GM18868 (cell line): ENCODE data around the gene PLEKHA5.
"Not testable (repeated sequence)": the region's sequence is repeated elsewhere in the genome, so short reads cannot be mapped to it uniquely, and the experiment has no call there.

Experiments
- ATAC-seq: cut with Tn5 transposase; IDR thresholded peaks from one replicate; pipeline ENCODE4 v1.9.1; 2021; ENCODE audit warnings: mild to moderate bottlenecking, moderate library complexity; ENCODE audit not compliant: unreplicated experiment

The PLEKHA5 gene

DNA sequence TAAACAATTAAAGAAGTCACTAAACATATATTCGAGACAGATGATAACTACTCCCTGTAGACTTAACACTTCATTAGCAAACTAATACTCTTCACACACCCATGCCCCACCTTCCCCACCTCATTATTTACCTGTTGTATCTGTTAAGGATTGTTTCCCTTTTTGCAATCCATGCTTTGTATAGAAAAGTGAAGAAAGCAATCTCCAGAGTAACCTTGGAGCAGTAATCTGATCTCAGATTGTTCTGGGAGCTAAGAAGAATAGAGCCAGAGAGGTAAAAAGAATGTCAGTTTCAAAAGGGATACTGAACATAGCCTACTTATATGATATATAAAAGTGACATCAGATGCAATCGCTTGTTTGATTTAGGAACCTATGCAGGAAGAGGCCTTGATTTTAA is 37.4 kb downstream of the PLEKHA5 start:
- no peak for ATAC-seq

DNA sequence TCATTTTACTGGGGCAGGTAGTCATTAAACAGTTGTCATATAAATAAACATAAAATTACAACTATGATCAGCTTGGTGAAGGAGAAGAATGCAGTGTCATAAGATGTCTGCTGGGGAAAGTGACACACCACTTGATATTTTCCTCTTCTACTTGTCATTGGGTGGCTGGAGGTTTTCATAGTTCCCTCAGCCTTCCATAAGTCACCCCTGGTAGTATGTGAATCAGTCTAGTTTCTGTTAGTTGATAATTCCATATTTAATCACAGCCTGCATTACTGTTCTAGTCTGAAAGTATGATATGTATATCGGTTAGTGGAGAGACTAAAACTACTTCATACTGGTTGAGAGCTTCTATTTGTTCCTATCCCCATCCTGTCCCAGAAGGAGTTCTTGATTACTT is 38.2 kb downstream of the PLEKHA5 start:
- ATAC-seq: no peak

DNA sequence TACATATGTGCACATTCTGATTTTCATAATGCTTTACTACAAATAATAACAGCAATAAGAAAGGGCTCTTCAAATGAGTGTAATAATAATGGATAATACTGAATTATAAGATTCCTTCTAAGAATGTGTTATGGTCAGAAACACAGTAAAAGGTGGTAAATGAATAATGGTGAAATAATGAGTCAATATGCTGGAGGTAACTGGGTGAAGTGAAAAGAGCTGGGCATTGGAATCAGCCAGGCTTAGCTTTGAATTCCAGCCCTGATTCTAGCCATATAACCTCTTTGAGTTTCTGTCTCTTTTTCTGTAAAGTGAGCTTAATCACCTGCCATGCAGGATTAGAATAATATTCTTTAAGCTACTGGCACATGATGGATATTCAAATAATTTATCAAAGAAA is 39.1 kb downstream of the PLEKHA5 start:
- ATAC-seq: no peak

DNA sequence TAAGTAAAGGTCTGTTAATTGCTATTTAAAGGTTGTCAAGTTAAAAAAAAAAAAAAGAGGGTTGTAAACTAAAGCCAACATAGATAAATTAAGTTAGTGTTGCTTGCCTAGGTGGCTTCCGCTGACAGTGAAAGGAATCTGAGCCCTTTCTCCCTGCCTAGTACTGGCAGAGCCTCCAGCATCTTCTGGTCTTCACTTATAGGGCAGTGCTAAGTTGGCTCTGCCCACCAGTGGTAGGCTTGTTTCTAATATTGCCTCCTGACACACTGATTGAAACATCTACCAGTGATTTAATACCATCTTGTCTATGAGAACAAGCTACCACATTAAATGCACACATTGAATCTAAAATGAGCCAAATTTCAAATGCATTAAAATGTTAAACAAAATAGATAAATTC is 39.7 kb downstream of the PLEKHA5 start:
- no peak for ATAC-seq

- not testable (repeated sequence) for ATAC-seq
These were observed 40.8 kb downstream of the PLEKHA5 start for GRCh38 chr12:19170286-19170685.

GRCh38 chr12:19171731-19172130 is 42.2 kb downstream of the PLEKHA5 start:
- ATAC-seq: no peak

GRCh38 chr12:19177754-19178153 is 48.2 kb downstream of the PLEKHA5 start:
- no peak for ATAC-seq

DNA sequence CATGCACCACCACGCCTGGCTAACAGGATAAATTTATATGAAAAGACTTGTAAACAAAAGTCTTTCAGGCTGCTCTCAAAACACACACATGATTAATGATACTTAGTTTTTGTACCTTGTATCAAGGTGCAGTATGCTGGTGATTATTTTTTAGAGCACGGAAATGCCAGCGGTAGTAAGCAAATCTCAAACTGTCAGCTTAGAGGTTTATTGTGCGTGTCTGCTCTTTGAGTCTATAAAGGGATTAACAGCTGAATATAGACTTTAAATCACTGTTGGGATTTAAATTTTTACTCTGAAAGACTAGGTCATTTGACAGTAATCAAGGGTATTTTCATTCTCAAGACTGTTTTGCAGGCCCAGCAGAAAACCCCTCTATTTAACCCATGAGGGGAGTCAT is 50.5 kb downstream of the PLEKHA5 start:
- ATAC-seq: no peak

- ATAC-seq: no peak
These were observed 52.3 kb downstream of the PLEKHA5 start for GRCh38 chr12:19181666-19182426.

- ATAC-seq: no peak
These were observed 53.7 kb downstream of the PLEKHA5 start for GRCh38 chr12:19183121-19183838.

GRCh38 chr12:19185262-19185929 is 55.9 kb downstream of the PLEKHA5 start:
- no peak for ATAC-seq

- peak; percentile 59 for ATAC-seq
These were observed 57.5 kb downstream of the PLEKHA5 start for GRCh38 chr12:19186722-19187661.

GRCh38 chr12:19189522-19189921 is 60.0 kb downstream of the PLEKHA5 start:
- ATAC-seq: no peak

- no peak for ATAC-seq
These were observed 60.9 kb downstream of the PLEKHA5 start for GRCh38 chr12:19190292-19191031.

GRCh38 chr12:19191089-19191488 is 61.6 kb downstream of the PLEKHA5 start:
- ATAC-seq: no peak

- ATAC-seq: no peak
These were observed 62.0 kb downstream of the PLEKHA5 start for GRCh38 chr12:19191563-19191962.

GRCh38 chr12:19192710-19193109 is 63.2 kb downstream of the PLEKHA5 start:
- ATAC-seq: no peak

DNA sequence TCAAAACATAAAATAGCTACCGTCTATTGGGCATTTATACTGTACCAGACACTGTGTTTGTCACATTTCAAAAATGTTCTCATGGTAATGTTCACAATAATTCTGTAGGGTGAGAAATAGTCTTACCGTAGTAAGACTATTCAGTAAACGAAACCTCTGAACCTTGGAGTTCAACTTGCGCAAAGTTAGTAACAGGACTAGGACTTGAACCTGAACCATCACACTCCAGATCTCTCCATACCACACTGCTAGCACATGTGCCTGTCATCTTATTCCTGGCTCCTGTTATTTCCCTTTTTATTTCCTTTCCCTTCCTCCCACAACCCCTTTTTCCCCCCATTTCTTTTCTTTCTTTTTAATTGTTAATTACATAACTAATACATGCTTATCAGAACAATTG is 65.4 kb downstream of the PLEKHA5 start:
- ATAC-seq: no peak

GRCh38 chr12:19196959-19197630 is 67.6 kb downstream of the PLEKHA5 start:
- no peak for ATAC-seq

DNA sequence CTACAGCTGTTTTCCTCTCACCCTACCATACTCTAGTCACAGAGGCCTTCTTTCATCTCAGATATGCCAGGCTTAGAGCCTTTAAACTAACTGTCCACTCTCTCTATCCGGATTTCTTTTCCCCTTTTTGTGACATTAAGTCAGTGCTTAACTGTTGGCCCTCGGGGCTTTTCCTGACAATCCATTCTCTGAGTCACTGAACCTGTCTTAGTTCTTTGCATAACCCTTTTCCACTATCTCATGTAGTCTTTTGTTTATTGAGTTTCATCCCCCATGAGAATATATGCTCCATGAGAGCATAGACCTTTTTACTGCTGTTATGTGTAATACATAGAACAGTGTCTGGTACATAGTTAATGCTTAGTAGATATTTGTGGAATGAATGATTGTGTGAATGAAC is 68.7 kb downstream of the PLEKHA5 start:
- no peak for ATAC-seq
